Measurements from ENCODE around the gene MMP2.

MMP2 gene

GRCh38 chr16:55495616-55496289, 16.8 kb downstream of the MMP2 start:
- DNase-seq (ENCODE audit: low read depth), result no peak

- no peak for DNase-seq (ENCODE audit: low read depth)
These were observed 17.6 kb downstream of the MMP2 start for GRCh38 chr16:55496509-55497145.

GRCh38 chr16:55497558-55497957, 18.6 kb downstream of the MMP2 start:
- no peak for DNase-seq (ENCODE audit: low read depth)

GRCh38 chr16:55498101-55498500, 19.1 kb downstream of the MMP2 start:
- DNase-seq (ENCODE audit: low read depth), result no peak

- DNase-seq (ENCODE audit: low read depth), result no peak
These were observed 20.3 kb downstream of the MMP2 start for GRCh38 chr16:55499281-55499680.

- DNase-seq (ENCODE audit: low read depth), result no peak
These were observed 21.0 kb downstream of the MMP2 start for GRCh38 chr16:55499951-55500529.

- no peak for DNase-seq (ENCODE audit: low read depth)
These were observed 21.6 kb downstream of the MMP2 start for GRCh38 chr16:55500530-55501011.

GRCh38 chr16:55501549-55502322, 22.7 kb downstream of the MMP2 start:
- DNase-seq (ENCODE audit: low read depth), result no peak

GRCh38 chr16:55502801-55503366, 23.9 kb downstream of the MMP2 start:
- no peak for DNase-seq (ENCODE audit: low read depth)

GRCh38 chr16:55503726-55504550, 24.9 kb downstream of the MMP2 start:
- no peak for DNase-seq (ENCODE audit: low read depth)

GRCh38 chr16:55505333-55506015, 26.5 kb downstream of the MMP2 start:
- DNase-seq (ENCODE audit: low read depth), result no peak

- no peak for DNase-seq (ENCODE audit: low read depth)
These were observed 27.1 kb downstream of the MMP2 start for GRCh38 chr16:55506083-55506482.

- DNase-seq (ENCODE audit: low read depth), result no peak
These were observed 27.7 kb downstream of the MMP2 start for GRCh38 chr16:55506708-55507107.

- DNase-seq (ENCODE audit: low read depth), result no peak
These were observed 29.4 kb downstream of the MMP2 start for GRCh38 chr16:55508271-55508921.

GRCh38 chr16:55508941-55509931, 30.2 kb downstream of the MMP2 start, which contains the start of gene LPCAT2:
TSS of gene LPCAT2 (plus strand) at chr16:55509072. CDS start at chr16:55509182, 110 bp downstream.
- DNase-seq (ENCODE audit: low read depth), result peak; percentile 13

GRCh38 chr16:55510185-55510805, 31.3 kb downstream of the MMP2 start:
- no peak for DNase-seq (ENCODE audit: low read depth)

- no peak for DNase-seq (ENCODE audit: low read depth)
These were observed 33.9 kb downstream of the MMP2 start for GRCh38 chr16:55512941-55513340.

- no peak for DNase-seq (ENCODE audit: low read depth)
These were observed 34.6 kb downstream of the MMP2 start for GRCh38 chr16:55513616-55514015.

Data from stimulated activated CD8-positive, alpha-beta memory T cell treated with anti-CD3 and anti-CD28 coated beads, Interleukin-15, amount 100 ng/mL, for 24 hours (primary cell).